ENCODE measurements around the gene PDCD10. TPM values are rescaled to one million over a fixed set of nuclear protein-coding genes. Genes with fewer than 3 reads are reported as not detected.

The PDCD10 gene
- polyA plus RNA-seq, 1 of the 3 experiments (the other 2 are of a cell fraction), result 29.0 TPM

- Histone ChIP-seq H3K79me2 (ENCODE audit: insufficient read depth) (no peaks in the 10 kb centered on the region), H3K27ac (ENCODE audit: low read depth in 2 of 2, low read length in 1 of 2) (no peak overlapping the region), H3K27me3 (ENCODE audit: insufficient read depth) (no peaks in the 10 kb centered on the region), H2AFZ (ENCODE audit: low read depth) (no peak overlapping the region), H3K9ac (no peak overlapping the region), H3K4me2 (no peak overlapping the region), H4K20me1 (ENCODE audit: insufficient read depth) (no peaks in the 10 kb centered on the region), H3K9me2 (no peaks in the 10 kb centered on the region), H3F3A (replicated peaks; ENCODE audit: insufficient read depth) (no peaks in the 10 kb centered on the region), H3K9me3 (no peaks in the 10 kb centered on the region), H3K4me1 (ENCODE audit: control insufficient read depth in 1 of 2, insufficient read depth in 2 of 2, low read depth in 1 of 2, low read length in 1 of 2) (peaks cover 0 to 2% of the 10 kb centered on the region in 2 experiments; a peak in 1 of 4 replicates), H3K36me3 (replicated peaks in 1 of 2; ENCODE audit: control insufficient read depth in 1 of 2, insufficient read depth in 2 of 2, low read length in 1 of 2) (no peaks in the 10 kb centered on the region), H3K4me3 (ENCODE audit: low read depth in 2 of 2, low read length in 1 of 2) (no peak overlapping the region)
- WGBS (ENCODE audit: low lambda C conversion rate), result 24% methylated on average over 1 of the region's 1 CpG
- no peak for DNase-seq
- ChIA-PET CTCF (interaction anchor here (1.2 kb wide), 1 partner anchor 32 kb away, joined by 3 read pairs; no protein-coding TSS in a partner anchor), POLR2A (interaction anchor here (0.6 kb wide), 1 partner anchor 17 kb away, joined by 3 read pairs; no protein-coding TSS in a partner anchor)
- TF ChIP-seq GATA2 (CRISPR knock-in tag; IDR thresholded peaks at IDR 0.05) (no peak), RAD21 (IDR thresholded peaks at IDR 0.05; ENCODE audit: low read length) (no peak), RCOR1 (IDR thresholded peaks at IDR 0.05; ENCODE audit: low read length) (no peak), RFX5 (IDR thresholded peaks at IDR 0.05; ENCODE audit: low read length) (no peak), USF1 (IDR thresholded peaks at IDR 0.05; ENCODE audit: borderline replicate concordance, low read depth) (no peak), IRF3 (IDR thresholded peaks at IDR 0.05; ENCODE audit: low read depth, low read length) (no peak), FOXM1 (IDR thresholded peaks at IDR 0.05; ENCODE audit: low read depth) (no peak), ELF1 (IDR thresholded peaks at IDR 0.05) (no peak)
Measured at GRCh38 chr3:167653155-167653554, 81.5 kb downstream of the PDCD10 start.

- Histone ChIP-seq H3K4me1 (ENCODE audit: control insufficient read depth in 1 of 2, insufficient read depth in 2 of 2, low read depth in 1 of 2, low read length in 1 of 2) (no peaks in the 10 kb centered on the region), H4K20me1 (ENCODE audit: insufficient read depth) (no peaks in the 10 kb centered on the region), H3K9me3 (no peaks in the 10 kb centered on the region), H3K36me3 (replicated peaks in 1 of 2; ENCODE audit: control insufficient read depth in 1 of 2, insufficient read depth in 2 of 2, low read length in 1 of 2) (no peaks in the 10 kb centered on the region), H2AFZ (ENCODE audit: low read depth) (no peak overlapping the region), H3K79me2 (ENCODE audit: insufficient read depth) (no peaks in the 10 kb centered on the region), H3K27ac (ENCODE audit: low read depth in 2 of 2, low read length in 1 of 2) (no peak overlapping the region), H3K4me2 (no peak overlapping the region), H3K9me2 (no peaks in the 10 kb centered on the region), H3K4me3 (ENCODE audit: low read depth in 2 of 2, low read length in 1 of 2) (no peak overlapping the region), H3K9ac (no peak overlapping the region), H3F3A (replicated peaks; ENCODE audit: insufficient read depth) (no peaks in the 10 kb centered on the region), H3K27me3 (ENCODE audit: insufficient read depth) (no peaks in the 10 kb centered on the region)
- POLR2A ChIA-PET, result no interaction called here
- no peak for DNase-seq
- CTCF ChIA-PET, result no interaction called here
- 60% methylated on average over 1 of the region's 1 CpG for WGBS (ENCODE audit: low lambda C conversion rate)
- TF ChIP-seq NFIC (IDR thresholded peaks at IDR 0.05; ENCODE audit: borderline replicate concordance) (no peak), USF1 (IDR thresholded peaks at IDR 0.05; ENCODE audit: borderline replicate concordance, low read depth) (no peak), POLR2AphosphoS5 (IDR thresholded peaks at IDR 0.05; ENCODE audit: low read depth, low read length) (no peak), CHD2 (IDR thresholded peaks at IDR 0.05; ENCODE audit: low read length, partially characterized antibody) (no peak), RCOR1 (IDR thresholded peaks at IDR 0.05; ENCODE audit: low read length) (no peak), CTCF (IDR thresholded peaks at IDR 0.05) (no peak), PBX3 (IDR thresholded peaks at IDR 0.05) (no peak), SMC3 (IDR thresholded peaks at IDR 0.05; ENCODE audit: low read depth, low read length) (no peak), MEF2A (IDR thresholded peaks at IDR 0.05; ENCODE audit: borderline replicate concordance, low read depth) (no peak), JUND (IDR thresholded peaks at IDR 0.05) (no peak), RXRA (IDR thresholded peaks at IDR 0.05; ENCODE audit: borderline replicate concordance, low read depth) (no peak), EP300 (IDR thresholded peaks at IDR 0.05; ENCODE audit: borderline replicate concordance in 1 of 2, low read depth in 1 of 2, low read length in 1 of 2) (no peak), NRF1 (IDR thresholded peaks at IDR 0.05; ENCODE audit: low read depth, low read length) (no peak)
Measured at GRCh38 chr3:167651826-167652225, 82.9 kb downstream of the PDCD10 start.
